Ovary (tissue), 9 donors: ENCODE data around the gene KRTAP12-3. TPM values are rescaled to one million over a fixed set of nuclear protein-coding genes. Genes with fewer than 3 reads are reported as not detected.

ENCODE experiments used
- DNase-seq, 5 donors: peaks; one replicate each; pipeline ENCODE4 v3.0.0-alpha.2; 2019 to 2020
- H3K27ac ChIP-seq, 2 donors: fragments of 200-600 bp; one replicate each; pipeline versions ENCODE4 v1.5.1 to v1.8.0; 2019 to 2022
- H3K27me3 ChIP-seq: fragments of 200-600 bp; one replicate; pipeline ENCODE4 v1.8.0; 2022
- H3K36me3 ChIP-seq: fragments of 200-600 bp; sonication (generic); one replicate; pipeline ENCODE4 v1.5.1; 2019
- H3K4me1 ChIP-seq: one replicate; pipeline ENCODE4 v1.8.1; 2013; ENCODE audit warnings: mild to moderate bottlenecking, moderate library complexity; ENCODE audit not compliant: insufficient read depth
- H3K4me3 ChIP-seq: fragments of 200-600 bp; sonication (generic); one replicate; pipeline ENCODE4 v1.5.1; 2017
- H3K9me3 ChIP-seq, 2 donors: fragments of 200-600 bp in 1 of 2; sonication (generic) in 1 of 2; one replicate each; pipeline versions ENCODE4 v1.5.1 to v1.8.1; 2013 to 2019; ENCODE audit warnings: mild to moderate bottlenecking in 1 of 2, moderate library complexity in 1 of 2
- CTCF ChIP-seq, 3 donors: fragments of 450-650 bp in 2 of 3; fragments of 200-600 bp in 1 of 3; IDR thresholded peaks; one replicate each; pipeline versions ENCODE4 v1.5.1 to v1.8.0; 2016 to 2022; ENCODE audit warnings: antibody characterized with exemption in 3 of 3, mild to moderate bottlenecking in 1 of 3
- EP300 ChIP-seq: sonication (generic); formaldehyde crosslinking; IDR thresholded peaks from one replicate; pipeline ENCODE4 v1.6.1; 2017; ENCODE audit warnings: antibody characterized with exemption
- POLR2A ChIP-seq: fragments of 450-650 bp; IDR thresholded peaks from one replicate; pipeline ENCODE4 v1.6.1; 2017; ENCODE audit warnings: antibody characterized with exemption, mild to moderate bottlenecking, moderate library complexity
- WGBS, 3 donors: extraction: QIAGEN DNeasy Blood & Tissue Kit in 1 of 3; methylation state at CpG; one replicate each; pipeline versions ENCODE4 v1.1.5 to v1.1.7; 2013 to 2017; 5-methylcytosine and 5-hydroxymethylcytosine counted together
- intact Hi-C, 4 donors: fragments of 100-400 bp; cut with DNase I; formaldehyde crosslinking; loops; one replicate each; pipeline versions ENCODE4 v1.11.0 to v1.15.1; 2022 to 2023
- polyA plus RNA-seq, 2 donors: library from polyadenylated mRNA; stranded (reverse); fragments of 200-250 nt in 1 of 2; fragments of 350-450 nt in 1 of 2; fragmentation: Illumina TruSeq in 1 of 2; extraction: RNeasy Lipid Tissue Mini Kit (QIAGEN cat#74804) in 1 of 2; gene quantifications; one replicate each; pipeline ENCODE4 v1.2.3, GENCODE V29; 2013 to 2014
- total RNA-seq, 7 donors: library from RNA; depleted of rRNA in 2 of 7; stranded (reverse); fragments of >200 nt in 2 of 7; fragmentation: NEBNext Ultra II Directional in 3 of 7; extraction: Animal tissue kit (Norgen Biotek cat#: 25700) in 3 of 7; gene quantifications; one replicate each; pipeline versions ENCODE4 v1.1.0 to v1.2.4, GENCODE V29; 2016 to 2023
- donor health status: DM: no; HTN: no; CAD: no; lungs with moderate emphysema.
- donor health status: DM: no; HTN: no; CAD: no.
- donor health status: Bipolar disorder and iron deficiency.
- donor health status: DM: yes; HTN: yes; CAD: no.
- donor health status: DM: no; HTN: no; CAD: no.
- donor health status: DM: yes; HTN: yes; CAD: no.

KRTAP12-3 gene
- total and polyA plus RNA-seq, 9 donors, result not detected

- no peaks in the 10 kb centered on the region for H3K36me3 ChIP-seq
- H3K27me3 ChIP-seq, result no peaks in the 10 kb centered on the region
- H3K4me3 ChIP-seq, result no peak overlapping the region
- 57 to 60% (median 60%) methylated on average over 14 of the region's 14 CpGs for WGBS, 3 donors
- no peaks in the 10 kb centered on the region for H3K4me1 ChIP-seq
- intact Hi-C loops, result no loop called here
- H3K27ac ChIP-seq, result no peak overlapping the region
- no peaks in the 10 kb centered on the region for H3K9me3 ChIP-seq
- no peak for DNase-seq
- no peak for TF ChIP-seq CTCF (IDR thresholded peaks at IDR 0.05)
- no peak for TF ChIP-seq EP300
- TF ChIP-seq POLR2A, result no peak
Measured at GRCh38 chr21:44653123-44653522, 4.6 kb upstream of the KRTAP12-3 start.

- no peaks in the 10 kb centered on the region for H3K9me3 ChIP-seq
- H3K36me3 ChIP-seq, result no peaks in the 10 kb centered on the region
- no peak for DNase-seq
- no peaks in the 10 kb centered on the region for H3K4me1 ChIP-seq
- no peaks in the 10 kb centered on the region for H3K27me3 ChIP-seq
- intact Hi-C loops, result no loop called here
- 72 to 84% (median 79%) methylated on average over 17 of the region's 17 CpGs for WGBS, 3 donors
- no peak for TF ChIP-seq CTCF (IDR thresholded peaks at IDR 0.05)
- no peak for TF ChIP-seq EP300
- no peak for TF ChIP-seq POLR2A
- no peak overlapping the region for H3K27ac ChIP-seq
- H3K4me3 ChIP-seq, result no peak overlapping the region
Measured at GRCh38 chr21:44653656-44654575, 3.8 kb upstream of the KRTAP12-3 start.

GRCh38 chr21:44654576-44655175 is 3.1 kb upstream of the KRTAP12-3 start, which contains the start of gene KRTAP12-4:
Gene KRTAP12-4 (minus strand): TSS chr21:44654659. CDS start chr21:44654614, 45 bp downstream.
- no peak for DNase-seq
- no peak within 1 kb of the TSS for H3K4me3 ChIP-seq
- no peaks in the 10 kb centered on the region for H3K27me3 ChIP-seq
- no peaks in the 10 kb centered on the region for H3K4me1 ChIP-seq
- H3K9me3 ChIP-seq, result no peaks in the 10 kb centered on the region
- WGBS, 3 donors, result 67 to 81% (median 80%) methylated on average over 9 of the region's 9 CpGs
- no peak within 1 kb of the TSS for H3K27ac ChIP-seq
- TF ChIP-seq EP300 (no peak), POLR2A (no peak), CTCF (IDR thresholded peaks at IDR 0.05) (no peak)
- H3K36me3 ChIP-seq, result no peaks in the 10 kb centered on the region
- intact Hi-C loops, result no loop called here

- Histone ChIP-seq H3K27ac (no peak overlapping the region), H3K4me3 (no peak overlapping the region), H3K27me3 (no peaks in the 10 kb centered on the region), H3K36me3 (no peaks in the 10 kb centered on the region), H3K9me3 (no peaks in the 10 kb centered on the region), H3K4me1 (no peaks in the 10 kb centered on the region)
- 45 to 54% (median 48%) methylated on average over 1 of the region's 1 CpG for WGBS, 3 donors
- TF ChIP-seq POLR2A, result no peak
- TF ChIP-seq CTCF (IDR thresholded peaks at IDR 0.05), result no peak
- TF ChIP-seq EP300, result no peak
- intact Hi-C loops, result no loop called here
- DNase-seq, result no peak
Measured at GRCh38 chr21:44656868-44657267, 864 bp upstream of the KRTAP12-3 start.
